HepG2 (cell line): ENCODE results near the gene TIGAR. TPM values are rescaled to one million over a fixed set of nuclear protein-coding genes. Genes with fewer than 3 reads are reported as not detected.

Source experiments
- ATF4 ChIP-seq, 2 experiments: fragments of 450-650 bp in 1 of 2; sonication (generic) in 1 of 2; formaldehyde crosslinking; IDR thresholded peaks; 2 replicates each; pipeline versions ENCODE4 v1.5.0 to v1.8.0; 2020 to 2022; ENCODE audit warnings: mild to moderate bottlenecking in 1 of 2, missing genetic modification reagents in 1 of 2
- CHCHD3 ChIP-seq: sonication (generic); formaldehyde crosslinking; IDR thresholded peaks from 2 replicates; pipeline ENCODE4 v1.8.0; 2022; ENCODE audit warnings: mild to moderate bottlenecking, missing genetic modification reagents, moderate library complexity
- DMAP1 ChIP-seq: IDR thresholded peaks from 2 replicates; pipeline ENCODE4 v1.6.1; 2016
- FIP1L1 ChIP-seq: fragments of 200-400 bp; formaldehyde crosslinking; IDR thresholded peaks from 2 replicates; pipeline ENCODE4 v1.6.1; 2018; ENCODE audit warnings: low read depth, mild to moderate bottlenecking, low read length, moderate library complexity, borderline replicate concordance; ENCODE audit not compliant: insufficient read depth
- FOXK2 ChIP-seq: fragments of 450-650 bp; IDR thresholded peaks from 2 replicates; pipeline ENCODE4 v1.6.1; 2016
- HDAC6 ChIP-seq: fragments of 200-600 bp; sonication (generic); IDR thresholded peaks from 2 replicates; pipeline ENCODE4 v1.7.0; 2017; ENCODE audit warnings: mild to moderate bottlenecking, antibody characterized with exemption, low read length, low read depth
- HMGXB4 ChIP-seq, 2 experiments: sonication (generic) in 1 of 2; formaldehyde crosslinking in 1 of 2; IDR thresholded peaks; 2 replicates each; pipeline versions ENCODE4 v1.4.0 to v1.6.1; 2018 to 2020; ENCODE audit warnings: missing genetic modification reagents in 2 of 2, borderline replicate concordance in 1 of 2, low read depth in 1 of 2, mild to moderate bottlenecking in 1 of 2, missing biosample characterization in 1 of 2
- MEIS1 ChIP-seq: sonication (generic); formaldehyde crosslinking; IDR thresholded peaks from 2 replicates; pipeline ENCODE4 v1.9.0; 2021; ENCODE audit warnings: mild to moderate bottlenecking, missing genetic modification reagents, moderate library complexity, borderline replicate concordance
- MIXL1 ChIP-seq: IDR thresholded peaks from 2 replicates; pipeline ENCODE4 v1.6.1; 2016
- PAWR ChIP-seq: sonication (generic); formaldehyde crosslinking; IDR thresholded peaks from 2 replicates; pipeline ENCODE4 v1.4.0; 2020; ENCODE audit warnings: missing genetic modification reagents, mild to moderate bottlenecking, borderline replicate concordance
- PHF5A ChIP-seq: IDR thresholded peaks from one replicate; pipeline ENCODE4 v1.6.1; 2018; ENCODE audit warnings: low read depth, missing genetic modification reagents; ENCODE audit not compliant: unreplicated experiment
- SMAD3 ChIP-seq: sonication (generic); formaldehyde crosslinking; IDR thresholded peaks from 2 replicates; pipeline ENCODE4 v1.4.0; 2020; ENCODE audit warnings: missing genetic modification reagents
- TEAD2 ChIP-seq: sonication (generic); formaldehyde crosslinking; IDR thresholded peaks from 2 replicates; pipeline ENCODE4 v1.9.0; 2021; ENCODE audit warnings: missing genetic modification reagents
- ZFP91 ChIP-seq: sonication (generic); formaldehyde crosslinking; IDR thresholded peaks from 2 replicates; pipeline ENCODE4 v1.9.0; 2022; ENCODE audit warnings: missing genetic modification reagents, mild to moderate bottlenecking, borderline replicate concordance
- ZNF20 ChIP-seq: sonication (generic); formaldehyde crosslinking; IDR thresholded peaks from 2 replicates; pipeline ENCODE4 v1.4.0; 2020; ENCODE audit warnings: mild to moderate bottlenecking, moderate library complexity, missing genetic modification reagents
- ZNF207 ChIP-seq: fragments of 450-650 bp; IDR thresholded peaks from 2 replicates; pipeline ENCODE4 v1.6.1; 2016; ENCODE audit warnings: antibody characterized with exemption, borderline replicate concordance
- ZNF264 ChIP-seq: sonication (generic); formaldehyde crosslinking; IDR thresholded peaks from 2 replicates; pipeline ENCODE4 v1.4.0; 2020; ENCODE audit warnings: missing genetic modification reagents
- ZNF275 ChIP-seq: sonication (generic); formaldehyde crosslinking; IDR thresholded peaks from 2 replicates; pipeline ENCODE4 v1.8.0; 2022; ENCODE audit warnings: missing genetic modification reagents, mild to moderate bottlenecking, inconsistent platforms, borderline replicate concordance
- ZNF335 ChIP-seq: sonication (generic); formaldehyde crosslinking; IDR thresholded peaks from 2 replicates; pipeline ENCODE4 v1.4.0; 2020; ENCODE audit warnings: missing genetic modification reagents
- ZNF749 ChIP-seq: sonication (generic); formaldehyde crosslinking; IDR thresholded peaks from 2 replicates; pipeline ENCODE4 v1.8.0; 2022; ENCODE audit warnings: mild to moderate bottlenecking, missing genetic modification reagents, moderate library complexity, borderline replicate concordance
- ZNF83 ChIP-seq: sonication (generic); formaldehyde crosslinking; IDR thresholded peaks from 2 replicates; pipeline ENCODE4 v1.4.0; 2020; ENCODE audit warnings: missing genetic modification reagents, mild to moderate bottlenecking, borderline replicate concordance
- ZSCAN5A ChIP-seq: sonication (generic); formaldehyde crosslinking; IDR thresholded peaks from 2 replicates; pipeline ENCODE4 v1.8.0; 2022; ENCODE audit warnings: mild to moderate bottlenecking, missing genetic modification reagents, borderline replicate concordance
- ZZZ3 ChIP-seq: sonication (generic); formaldehyde crosslinking; IDR thresholded peaks from 2 replicates; pipeline ENCODE4 v1.4.0; 2020; ENCODE audit warnings: missing genetic modification reagents, mild to moderate bottlenecking, borderline replicate concordance
- polyA plus RNA-seq, 8 experiments: library from polyadenylated mRNA; depleted of rRNA in 3 of 8; stranded (reverse) in 7 of 8; unstranded in 1 of 8; fragments of >200 nt; fragmentation: Illumina TruSeq in 4 of 8; extraction: Trizol in 4 of 8; gene quantifications; 2 replicates each; pipeline versions ENCODE4 v1.2.1 to v1.2.3, GENCODE V29; 2011 to 2016; ENCODE audit warnings: low read depth in 4 of 8, missing spikeins in 1 of 8, mixed read lengths in 1 of 8; ENCODE audit not compliant: insufficient read depth in 1 of 8
- total RNA-seq, 5 experiments: library from RNA; depleted of rRNA; stranded (reverse); fragments of >200 nt; fragmentation: Illumina TruSeq; extraction: Trizol; gene quantifications; 2 replicates each; pipeline ENCODE4 v1.2.3, GENCODE V29; 2016; ENCODE audit warnings: low read depth in 1 of 5

The TIGAR gene
- total and polyA plus RNA-seq, 2 of the 13 experiments (the other 11 are each of a cell fraction or from before 2014, with no cell fraction given) = 2.6 to 21.8 TPM

- TF ChIP-seq HMGXB4 (CRISPR knock-in tag; IDR thresholded peaks at IDR 0.05; ENCODE audit: borderline replicate concordance in 1 of 2, low read depth in 1 of 2) (peak; percentile 83 to 89; a peak in 3 of 4 replicates), TEAD2 (CRISPR knock-in tag) (no peak), ZNF83 (CRISPR knock-in tag) (no peak), ZNF335 (CRISPR knock-in tag) (no peak), ZFP91 (CRISPR knock-in tag) (peak; percentile 59; the same call in 1 of the 2 replicates), ZNF207 (no peak), SMAD3 (CRISPR knock-in tag) (no peak), ATF4 (CRISPR knock-in tag; IDR thresholded peaks at IDR 0.05) (no peak), ZNF264 (CRISPR knock-in tag) (no peak), ZZZ3 (CRISPR knock-in tag) (0 out of 2 replicates have a peak, but pooled peaks have one; percentile 23), ZNF275 (CRISPR knock-in tag) (no peak), MIXL1 (CRISPR knock-in tag) (no peak), PAWR (CRISPR knock-in tag) (no peak), FOXK2 (no peak), FIP1L1 (no peak), MEIS1 (CRISPR knock-in tag) (no peak), HDAC6 (no peak), DMAP1 (CRISPR knock-in tag) (no peak), ZSCAN5A (CRISPR knock-in tag) (no peak), ZNF749 (CRISPR knock-in tag) (no peak), CHCHD3 (CRISPR knock-in tag) (no peak), ZNF20 (no peak), PHF5A (CRISPR knock-in tag) (no peak)
Observed at GRCh38 chr12:4307593-4308333, 13.2 kb upstream of the TIGAR start (continued).
